ENCODE data around the gene ALDH5A1. TPM values are rescaled to one million over a fixed set of nuclear protein-coding genes. Genes with fewer than 3 reads are reported as not detected.

ALDH5A1 gene
- polyA plus RNA-seq, 1 donor (not counting 4 experiments of a cell fraction or from before 2014, with no cell fraction given): 0.45 TPM

DNA sequence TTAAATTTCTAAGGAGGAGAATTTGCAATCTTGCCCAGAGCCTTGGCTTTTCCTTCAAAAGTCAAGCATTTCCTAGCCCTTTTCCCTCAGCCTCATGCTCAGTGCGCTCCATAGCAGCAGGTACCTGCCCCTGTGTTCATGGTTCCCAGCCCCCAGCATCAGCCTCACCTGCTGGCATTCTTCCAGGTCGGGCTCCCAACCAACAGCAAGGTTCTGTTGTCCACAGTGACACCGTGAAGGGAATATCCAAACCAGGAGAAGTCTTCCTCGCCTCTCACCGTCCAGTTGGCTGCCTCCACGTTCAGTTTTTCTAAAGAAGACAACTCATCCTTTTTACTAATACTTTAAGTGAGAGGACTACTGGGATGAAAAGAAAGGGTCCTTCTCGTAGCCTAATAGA is 48.1 kb upstream of the ALDH5A1 start:
- no peaks in the 10 kb centered on the region for H3K4me1 ChIP-seq (ENCODE audit: control insufficient read depth, extremely low read depth, insufficient read depth, low read length)
- DNase-seq (ENCODE audit: low read depth, low spot score) (no peak), FAIRE-seq (no peak)
- H3K9me1 ChIP-seq (ENCODE audit: control insufficient read depth, extremely low read depth, insufficient read depth, low read length): no peaks in the 10 kb centered on the region
- no peaks in the 10 kb centered on the region for H3K79me2 ChIP-seq (ENCODE audit: control insufficient read depth, insufficient read depth, low read length)
- no peaks in the 10 kb centered on the region for H4K20me1 ChIP-seq (ENCODE audit: control insufficient read depth, extremely low read depth, insufficient read depth, low read length)
- H3K9ac ChIP-seq (ENCODE audit: control insufficient read depth, extremely low read depth, insufficient read depth, low read length): no peak overlapping the region
- no peak overlapping the region for H2AFZ ChIP-seq (ENCODE audit: control insufficient read depth, low read length)
- TF ChIP-seq EZH2 (IDR thresholded peaks at IDR 0.05; ENCODE audit: low read length): no peak
- TF ChIP-seq, protein P1, sequence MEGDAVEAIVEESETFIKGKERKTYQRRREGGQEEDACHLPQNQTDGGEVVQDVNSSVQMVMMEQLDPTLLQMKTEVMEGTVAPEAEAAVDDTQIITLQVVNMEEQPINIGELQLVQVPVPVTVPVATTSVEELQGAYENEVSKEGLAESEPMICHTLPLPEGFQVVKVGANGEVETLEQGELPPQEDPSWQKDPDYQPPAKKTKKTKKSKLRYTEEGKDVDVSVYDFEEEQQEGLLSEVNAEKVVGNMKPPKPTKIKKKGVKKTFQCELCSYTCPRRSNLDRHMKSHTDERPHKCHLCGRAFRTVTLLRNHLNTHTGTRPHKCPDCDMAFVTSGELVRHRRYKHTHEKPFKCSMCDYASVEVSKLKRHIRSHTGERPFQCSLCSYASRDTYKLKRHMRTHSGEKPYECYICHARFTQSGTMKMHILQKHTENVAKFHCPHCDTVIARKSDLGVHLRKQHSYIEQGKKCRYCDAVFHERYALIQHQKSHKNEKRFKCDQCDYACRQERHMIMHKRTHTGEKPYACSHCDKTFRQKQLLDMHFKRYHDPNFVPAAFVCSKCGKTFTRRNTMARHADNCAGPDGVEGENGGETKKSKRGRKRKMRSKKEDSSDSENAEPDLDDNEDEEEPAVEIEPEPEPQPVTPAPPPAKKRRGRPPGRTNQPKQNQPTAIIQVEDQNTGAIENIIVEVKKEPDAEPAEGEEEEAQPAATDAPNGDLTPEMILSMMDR (optimal IDR thresholded peaks at IDR 0.05 in 1 of 3, IDR thresholded peaks at IDR 0.05 in 1 of 3, conservative IDR thresholded peaks at IDR 0.05 in 1 of 3; ENCODE audit: extremely low read depth in 1 of 3, insufficient read depth in 2 of 3, low read length in 3 of 3): no peak
- no peaks in the 10 kb centered on the region for H3K9me3 ChIP-seq (ENCODE audit: control insufficient read depth, low read depth, low read length)
- dilution Hi-C loops (cut with MboI; ENCODE audit: extremely low pct_ligation_motif_present, low sequenced_read_pairs): no loop called here
- no peak overlapping the region for H3K4me3 ChIP-seq (ENCODE audit: control insufficient read depth in 2 of 3, extremely low read depth in 1 of 3, insufficient read depth in 2 of 3, low read depth in 1 of 3, low read length in 3 of 3)
- no peaks in the 10 kb centered on the region for H3K27me3 ChIP-seq (ENCODE audit: control insufficient read depth, extremely low read depth, insufficient read depth, low read length)
- H3K36me3 ChIP-seq (ENCODE audit: control insufficient read depth in 2 of 2, extremely low read depth in 1 of 2, insufficient read depth in 2 of 2, low read length in 2 of 2): no peaks in the 10 kb centered on the region
- no peak overlapping the region for H3K4me2 ChIP-seq (ENCODE audit: control insufficient read depth, extremely low read depth, insufficient read depth, low read depth, low read length)
- no peak overlapping the region for H3K27ac ChIP-seq (ENCODE audit: control insufficient read depth, insufficient read depth, low read length)

- Histone ChIP-seq H3K4me1 (ENCODE audit: control insufficient read depth, extremely low read depth, insufficient read depth, low read length) (no peaks in the 10 kb centered on the region), H3K4me3 (ENCODE audit: control insufficient read depth in 2 of 3, extremely low read depth in 1 of 3, insufficient read depth in 2 of 3, low read depth in 1 of 3, low read length in 3 of 3) (no peak overlapping the region), H3K9me1 (ENCODE audit: control insufficient read depth, extremely low read depth, insufficient read depth, low read length) (no peaks in the 10 kb centered on the region), H3K36me3 (ENCODE audit: control insufficient read depth in 2 of 2, extremely low read depth in 1 of 2, insufficient read depth in 2 of 2, low read length in 2 of 2) (no peaks in the 10 kb centered on the region), H3K79me2 (ENCODE audit: control insufficient read depth, insufficient read depth, low read length) (no peaks in the 10 kb centered on the region), H3K4me2 (ENCODE audit: control insufficient read depth, extremely low read depth, insufficient read depth, low read depth, low read length) (no peak overlapping the region), H3K9me3 (ENCODE audit: control insufficient read depth, low read depth, low read length) (no peaks in the 10 kb centered on the region), H2AFZ (ENCODE audit: control insufficient read depth, low read length) (no peak overlapping the region), H3K9ac (ENCODE audit: control insufficient read depth, extremely low read depth, insufficient read depth, low read length) (no peak overlapping the region), H4K20me1 (ENCODE audit: control insufficient read depth, extremely low read depth, insufficient read depth, low read length) (no peaks in the 10 kb centered on the region), H3K27me3 (ENCODE audit: control insufficient read depth, extremely low read depth, insufficient read depth, low read length) (no peaks in the 10 kb centered on the region), H3K27ac (ENCODE audit: control insufficient read depth, insufficient read depth, low read length) (no peak overlapping the region)
- DNase-seq (ENCODE audit: low read depth, low spot score): no peak
- no peak for FAIRE-seq
- TF ChIP-seq EZH2 (IDR thresholded peaks at IDR 0.05; ENCODE audit: low read length): no peak
- TF ChIP-seq, protein P1 (optimal IDR thresholded peaks at IDR 0.05 in 1 of 3, IDR thresholded peaks at IDR 0.05 in 1 of 3, conservative IDR thresholded peaks at IDR 0.05 in 1 of 3; ENCODE audit: extremely low read depth in 1 of 3, insufficient read depth in 2 of 3, low read length in 3 of 3): no peak
- dilution Hi-C loops (cut with MboI; ENCODE audit: extremely low pct_ligation_motif_present, low sequenced_read_pairs): no loop called here
These were observed 46.4 kb upstream of the ALDH5A1 start for GRCh38 chr6:24448396-24448795.
